MM.1S (cell line): ENCODE data around the gene KCND2.

Experiments
- DNase-seq: peaks from one replicate; pipeline ENCODE4 v3.0.0-alpha.2; 2015
- H2AFZ ChIP-seq: fragments of 300-600 bp; sonication (generic); 2 replicates; pipeline ENCODE4 v1.6.0; 2016; ENCODE audit warnings: antibody characterized with exemption, low read length
- H3F3A ChIP-seq: fragments of 300-600 bp; sonication (generic); 2 replicates; pipeline ENCODE4 v1.6.1; 2016; ENCODE audit warnings: mild to moderate bottlenecking, antibody characterized with exemption, low read length, moderate library complexity, mixed read lengths; ENCODE audit not compliant: insufficient read depth
- H3K27ac ChIP-seq: fragments of 300-600 bp; sonication (generic); 2 replicates; pipeline ENCODE4 v1.5.1; 2016; ENCODE audit warnings: mild to moderate bottlenecking, low read length
- H3K27me3 ChIP-seq: fragments of 300-600 bp; sonication (generic); replicated peaks from 2 replicates; pipeline ENCODE4 v1.6.0; 2016; ENCODE audit warnings: low read length; ENCODE audit not compliant: insufficient read depth
- H3K36me3 ChIP-seq: fragments of 300-600 bp; sonication (generic); replicated peaks from 2 replicates; pipeline ENCODE4 v1.6.1; 2016; ENCODE audit warnings: mild to moderate bottlenecking, low read length, mixed read lengths; ENCODE audit not compliant: insufficient read depth
- H3K4me1 ChIP-seq: fragments of 300-600 bp; sonication (generic); 2 replicates; pipeline ENCODE4 v1.6.1; 2016; ENCODE audit warnings: low read length, mixed read lengths
- H3K4me2 ChIP-seq: fragments of 300-600 bp; sonication (generic); 2 replicates; pipeline ENCODE4 v1.6.0; 2016; ENCODE audit warnings: low read depth, low read length
- H3K4me3 ChIP-seq: fragments of 300-600 bp; sonication (generic); 2 replicates; pipeline ENCODE4 v1.5.1; 2016; ENCODE audit warnings: low read length, mixed read lengths
- H3K79me2 ChIP-seq: fragments of 300-600 bp; sonication (generic); 2 replicates; pipeline ENCODE4 v1.6.1; 2016; ENCODE audit warnings: mixed run types, low read length, mixed read lengths
- H3K9ac ChIP-seq: fragments of 300-600 bp; sonication (generic); 2 replicates; pipeline ENCODE4 v1.6.1; 2016; ENCODE audit warnings: low read length, mixed read lengths
- H3K9me2 ChIP-seq: fragments of 300-600 bp; sonication (generic); replicated peaks from 2 replicates; pipeline ENCODE4 v1.6.1; 2016; ENCODE audit warnings: mild to moderate bottlenecking, low read length, mixed read lengths; ENCODE audit not compliant: insufficient read depth
- H3K9me3 ChIP-seq: fragments of 300-600 bp; sonication (generic); replicated peaks from 2 replicates; pipeline ENCODE4 v1.6.1; 2016; ENCODE audit warnings: mild to moderate bottlenecking, low read length, mixed read lengths; ENCODE audit not compliant: insufficient read depth
- H4K20me1 ChIP-seq: fragments of 300-600 bp; sonication (generic); 2 replicates; pipeline ENCODE4 v1.6.1; 2016; ENCODE audit warnings: mild to moderate bottlenecking, low read length, moderate library complexity, mixed read lengths; ENCODE audit not compliant: insufficient read depth
- CTCF ChIP-seq: fragments of 300-600 bp; sonication (generic); IDR thresholded peaks from 2 replicates; pipeline ENCODE4 v1.5.1; 2016; ENCODE audit warnings: antibody characterized with exemption, low read length, mixed read lengths
- EZH2 ChIP-seq: fragments of 300-600 bp; sonication (generic); optimal IDR thresholded peaks from 2 replicates; pipeline ENCODE3; 2017; ENCODE audit warnings: low read depth, mild to moderate bottlenecking, antibody characterized with exemption, low read length, mixed read lengths
- EZH2phosphoT487 ChIP-seq: fragments of 300-600 bp; sonication (generic); IDR thresholded peaks from 2 replicates; pipeline ENCODE4 v1.6.1; 2018; ENCODE audit warnings: antibody characterized with exemption, low read length

Gene KCND2

GRCh38 chr7:120363414-120363813, 90.4 kb downstream of the KCND2 start:
- H3K36me3 ChIP-seq, result no peaks in the 10 kb centered on the region
- H3K27ac ChIP-seq, result no peak overlapping the region
- H3F3A ChIP-seq, result no peaks in the 10 kb centered on the region
- no peaks in the 10 kb centered on the region for H3K4me1 ChIP-seq
- no peaks in the 10 kb centered on the region for H3K79me2 ChIP-seq
- H2AFZ ChIP-seq, result no peak overlapping the region
- no peaks in the 10 kb centered on the region for H3K27me3 ChIP-seq
- H3K4me3 ChIP-seq, result no peak overlapping the region
- DNase-seq, result no peak
- H3K9me3 ChIP-seq, result no peaks in the 10 kb centered on the region
- H3K9ac ChIP-seq, result no peak overlapping the region
- no peaks in the 10 kb centered on the region for H3K9me2 ChIP-seq
- H4K20me1 ChIP-seq, result no peaks in the 10 kb centered on the region
- no peak overlapping the region for H3K4me2 ChIP-seq
- TF ChIP-seq EZH2phosphoT487, result no peak

GRCh38 chr7:120370954-120371353, 98.0 kb downstream of the KCND2 start:
- Histone ChIP-seq H3K9me2 (no peaks in the 10 kb centered on the region), H3K4me1 (no peaks in the 10 kb centered on the region), H3K79me2 (no peaks in the 10 kb centered on the region), H3K36me3 (no peaks in the 10 kb centered on the region), H4K20me1 (no peaks in the 10 kb centered on the region), H2AFZ (no peak overlapping the region), H3K9ac (no peak overlapping the region), H3F3A (no peaks in the 10 kb centered on the region), H3K4me2 (no peak overlapping the region), H3K27me3 (no peaks in the 10 kb centered on the region), H3K4me3 (no peak overlapping the region), H3K27ac (no peak overlapping the region), H3K9me3 (no peaks in the 10 kb centered on the region)
- DNase-seq, result no peak
- TF ChIP-seq EZH2phosphoT487, result no peak
- no peak for TF ChIP-seq CTCF

GRCh38 chr7:120373174-120373573, 100.2 kb downstream of the KCND2 start:
- H3K9ac ChIP-seq, result no peak overlapping the region
- H4K20me1 ChIP-seq, result no peaks in the 10 kb centered on the region
- no peaks in the 10 kb centered on the region for H3K9me3 ChIP-seq
- no peaks in the 10 kb centered on the region for H3K27me3 ChIP-seq
- no peaks in the 10 kb centered on the region for H3K79me2 ChIP-seq
- no peak overlapping the region for H3K4me3 ChIP-seq
- no peak overlapping the region for H3K4me2 ChIP-seq
- DNase-seq, result no peak
- H3K4me1 ChIP-seq, result no peaks in the 10 kb centered on the region
- no peaks in the 10 kb centered on the region for H3K9me2 ChIP-seq
- no peaks in the 10 kb centered on the region for H3K36me3 ChIP-seq
- no peak overlapping the region for H3K27ac ChIP-seq
- TF ChIP-seq EZH2 (no peak), CTCF (no peak), EZH2phosphoT487 (no peak)
- no peak overlapping the region for H2AFZ ChIP-seq
- no peaks in the 10 kb centered on the region for H3F3A ChIP-seq

GRCh38 chr7:120394595-120394994, 121.6 kb downstream of the KCND2 start:
- TF ChIP-seq EZH2phosphoT487, result no peak
- TF ChIP-seq EZH2, result no peak
- TF ChIP-seq CTCF, result no peak
- Histone ChIP-seq H3K27me3 (no peaks in the 10 kb centered on the region), H3K79me2 (no peaks in the 10 kb centered on the region), H3K9me2 (no peaks in the 10 kb centered on the region; the same call in 1 of the 2 replicates), H3F3A (no peaks in the 10 kb centered on the region), H4K20me1 (no peaks in the 10 kb centered on the region), H2AFZ (no peak overlapping the region), H3K9me3 (no peaks in the 10 kb centered on the region), H3K9ac (no peak overlapping the region), H3K4me1 (peaks cover 6% of the 10 kb centered on the region; the same call in 1 of the 2 replicates), H3K27ac (no peak overlapping the region), H3K4me2 (no peak overlapping the region), H3K36me3 (no peaks in the 10 kb centered on the region), H3K4me3 (no peak overlapping the region)
- peak; percentile 33 for DNase-seq
